HCT116 (cell line): ENCODE measurements around the gene ACSF2. TPM values are rescaled to one million over a fixed set of nuclear protein-coding genes. Genes with fewer than 3 reads are reported as not detected.

ENCODE experiments used
- ATAC-seq: fragments of 200-7000 bp; cut with Tn5 transposase; 2 replicates; pipeline ENCODE4 v1.9.1; 2020; ENCODE audit warnings: mild to moderate bottlenecking, moderate library complexity
- BruUV-seq: library from RNA; stranded (reverse); fragments of 400-500 nt; replicated peaks from 2 replicates; lab custom pipeline; 2021; lab: Mats Ljungman, UMichigan
- CTCF ChIA-PET: fragments of 300-600 bp; sonication (Branson Sonifier 250); formaldehyde crosslinking; loops from one replicate; lab custom pipeline; 2021; ENCODE audit warnings: antibody characterized with exemption; lab: Charles Lee
- POLR2A ChIA-PET: fragments of 300-600, 350-600 bp; sonication (Branson Sonifier 250); formaldehyde crosslinking; loops from one replicate; lab custom pipeline; 2021; ENCODE audit warnings: antibody characterized with exemption; lab: Charles Lee
- RAD21 ChIA-PET, 2 experiments: fragments of 300-600 bp; sonication (Branson Sonifier 250); formaldehyde crosslinking; loops; one replicate each; lab custom pipeline; 2023; ENCODE audit warnings: low total read pairs in 2 of 2; ENCODE audit not compliant: uncharacterized antibody in 2 of 2, unreplicated experiment in 2 of 2, low non-redundant PET in 1 of 2; lab: Charles Lee
- DNase-seq: peaks from one replicate; pipeline ENCODE4 v3.0.0-alpha.2; 2010; ENCODE audit warnings: low read depth, low spot score
- H2AFZ ChIP-seq: fragments of 200-600 bp; shearing (Covaris generic), sonication (generic); 2 replicates; pipeline ENCODE4 v1.6.1; 2017; ENCODE audit warnings: low read depth, mixed run types, mixed read lengths, antibody characterized with exemption, low read length; ENCODE audit not compliant: poor library complexity, severe bottlenecking
- H3K27ac ChIP-seq: 2 replicates; pipeline ENCODE4 v1.5.1; 2012; ENCODE audit warnings: low read depth, low read length
- H3K27me3 ChIP-seq: fragments of 200-600 bp; sonication (generic); 2 replicates; pipeline ENCODE4 v1.6.1; 2016; ENCODE audit warnings: mixed run types, low read length, mixed read lengths; ENCODE audit not compliant: insufficient read depth
- H3K36me3 ChIP-seq, 2 experiments: fragments of 200-500 bp in 1 of 2; fragments of 200-600 bp in 1 of 2; sonication (Bioruptor generic) in 1 of 2; sonication (generic) in 1 of 2; 2 replicates each; pipeline versions ENCODE4 v1.5.1 to v1.6.1; 2014 to 2016; ENCODE audit warnings: low read length in 2 of 2, inconsistent platforms in 1 of 2, mixed read lengths in 1 of 2, mixed run types in 1 of 2; ENCODE audit not compliant: insufficient read depth in 2 of 2, control insufficient read depth in 1 of 2
- H3K4me1 ChIP-seq, 2 experiments: fragments of 200-600 bp in 1 of 2; sonication (generic) in 1 of 2; 2 replicates each; pipeline versions ENCODE4 v1.5.1 to v1.6.1; 2012 to 2017; ENCODE audit warnings: low read length in 2 of 2, inconsistent platforms in 1 of 2, mild to moderate bottlenecking in 1 of 2, mixed read lengths in 1 of 2, mixed run types in 1 of 2, moderate library complexity in 1 of 2; ENCODE audit not compliant: insufficient read depth in 2 of 2, control insufficient read depth in 1 of 2
- H3K4me2 ChIP-seq: fragments of 200-600 bp; sonication (generic); 2 replicates; pipeline ENCODE4 v1.6.1; 2017; ENCODE audit warnings: mixed run types, low read length, mixed read lengths
- H3K4me3 ChIP-seq, 2 experiments: fragments of 200-600 bp in 1 of 2; sonication (generic) in 1 of 2; replicated peaks in 1 of 2; 2 replicates each; pipeline ENCODE4 v1.5.1; 2011 to 2016; ENCODE audit warnings: low read length in 2 of 2, control low read depth in 1 of 2, low read depth in 1 of 2, mild to moderate bottlenecking in 1 of 2, mixed read lengths in 1 of 2, mixed run types in 1 of 2
- H3K79me2 ChIP-seq: fragments of 200-600 bp; sonication (generic); 2 replicates; pipeline ENCODE4 v1.6.1; 2017; ENCODE audit warnings: mild to moderate bottlenecking, mixed run types, low read length, moderate library complexity, mixed read lengths; ENCODE audit not compliant: insufficient read depth
- H3K9ac ChIP-seq: fragments of 200-600 bp; sonication (generic); 2 replicates; pipeline ENCODE4 v1.6.1; 2016; ENCODE audit warnings: low read length, mixed read lengths
- H3K9me2 ChIP-seq: fragments of 200-600 bp; sonication (generic), shearing (Covaris generic); 2 replicates; pipeline ENCODE4 v1.6.1; 2017; ENCODE audit warnings: mixed run types, mild to moderate bottlenecking, moderate library complexity; ENCODE audit not compliant: insufficient read depth
- H3K9me3 ChIP-seq, 2 experiments: fragments of 200-500 bp in 1 of 2; fragments of 200-600 bp in 1 of 2; sonication (Bioruptor generic) in 1 of 2; sonication (generic) in 1 of 2; 2 replicates each; pipeline ENCODE4 v1.6.1; 2014 to 2017; ENCODE audit warnings: low read length in 2 of 2, mixed read lengths in 2 of 2, inconsistent platforms in 1 of 2, low read depth in 1 of 2, mild to moderate bottlenecking in 1 of 2, mixed run types in 1 of 2, moderate library complexity in 1 of 2; ENCODE audit not compliant: control insufficient read depth in 1 of 2, insufficient read depth in 1 of 2
- H4K20me1 ChIP-seq: fragments of 200-600 bp; sonication (generic), shearing (Covaris generic); 2 replicates; pipeline ENCODE4 v1.6.1; 2017; ENCODE audit warnings: mixed run types, mild to moderate bottlenecking, moderate library complexity; ENCODE audit not compliant: insufficient read depth
- ELF1 ChIP-seq: IDR thresholded peaks from 2 replicates; pipeline ENCODE4 v1.6.1; 2012; ENCODE audit warnings: low read depth, borderline replicate concordance
- EZH2 ChIP-seq: fragments of 200-600 bp; sonication (generic); IDR thresholded peaks from 2 replicates; pipeline ENCODE4 v1.6.1; 2017; ENCODE audit warnings: antibody characterized with exemption, mixed run types
- MAX ChIP-seq: IDR thresholded peaks from 2 replicates; pipeline ENCODE4 v1.6.1; 2012
- POLR2AphosphoS5 ChIP-seq: IDR thresholded peaks from 2 replicates; pipeline ENCODE4 v1.6.1; 2011; ENCODE audit warnings: mild to moderate bottlenecking, low read depth, low read length, moderate library complexity
- RAD21 ChIP-seq: IDR thresholded peaks from 2 replicates; pipeline ENCODE4 v1.6.1; 2012; ENCODE audit warnings: low read depth, mild to moderate bottlenecking
- SIN3A ChIP-seq: IDR thresholded peaks from 2 replicates; pipeline ENCODE4 v1.6.1; 2012; ENCODE audit warnings: low read depth
- TCF7L2 ChIP-seq: IDR thresholded peaks from 2 replicates; pipeline ENCODE4 v1.7.0; 2011; ENCODE audit warnings: borderline replicate concordance, inconsistent platforms; ENCODE audit not compliant: insufficient read depth, insufficient read length; ENCODE audit errors: extremely low read depth
- intact Hi-C: fragments of 100-400 bp; cut with micrococcal nuclease; formaldehyde crosslinking; loops from 2 replicates; pipeline ENCODE4 v1.10.0; 2022
- total RNA-seq: library from RNA; stranded (reverse); gene quantifications from one replicate; pipeline ENCODE4 v1.2.1, GENCODE V29; 2021; ENCODE audit not compliant: unreplicated experiment
- TF ChIP-seq, protein P1 (sequence below): IDR thresholded peaks from 2 replicates; pipeline ENCODE4 v1.6.1; 2012
- TF ChIP-seq, protein P2 (sequence below): IDR thresholded peaks from 2 replicates; pipeline ENCODE4 v1.6.1; 2011; ENCODE audit warnings: mild to moderate bottlenecking, low read length, moderate library complexity; ENCODE audit not compliant: insufficient replicate concordance; ENCODE audit errors: extremely low read depth

Gene ACSF2
- total RNA-seq, 1 experiment from 2014 or later: 52.4 TPM

GRCh38 chr17:50445730-50446325, 19.8 kb downstream of the ACSF2 start:
- H3K4me3 ChIP-seq: no peak overlapping the region
- peaks cover 13 to 15% of the 10 kb centered on the region in 2 experiments for H3K4me1 ChIP-seq
- no peak overlapping the region for H3K27ac ChIP-seq
- H3K9me2 ChIP-seq: no peaks in the 10 kb centered on the region
- H3K9ac ChIP-seq: no peak overlapping the region
- H4K20me1 ChIP-seq: no peaks in the 10 kb centered on the region
- no peaks in the 10 kb centered on the region for H3K79me2 ChIP-seq
- H2AFZ ChIP-seq: no peak overlapping the region
- no peak for ATAC-seq
- no peak for DNase-seq
- no TSS peak for BruUV-seq
- intact Hi-C loops: no loop called here
- ChIA-PET RAD21 (no interaction called here), CTCF (interaction anchor here (0.7 kb wide), 1 partner anchor 280 kb away, joined by 3 read pairs; the partner anchor contains the start of gene SGCA), POLR2A (no interaction called here)
- H3K9me3 ChIP-seq: no peaks in the 10 kb centered on the region
- no peak for TF ChIP-seq SIN3A
- TF ChIP-seq ELF1: no peak
- no peak for TF ChIP-seq RAD21
- TF ChIP-seq EZH2: no peak
- no peak for TF ChIP-seq MAX
- no peak for TF ChIP-seq POLR2AphosphoS5
- TF ChIP-seq, protein P1, sequence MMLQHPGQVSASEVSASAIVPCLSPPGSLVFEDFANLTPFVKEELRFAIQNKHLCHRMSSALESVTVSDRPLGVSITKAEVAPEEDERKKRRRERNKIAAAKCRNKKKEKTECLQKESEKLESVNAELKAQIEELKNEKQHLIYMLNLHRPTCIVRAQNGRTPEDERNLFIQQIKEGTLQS: no peak
- TF ChIP-seq, protein P2, sequence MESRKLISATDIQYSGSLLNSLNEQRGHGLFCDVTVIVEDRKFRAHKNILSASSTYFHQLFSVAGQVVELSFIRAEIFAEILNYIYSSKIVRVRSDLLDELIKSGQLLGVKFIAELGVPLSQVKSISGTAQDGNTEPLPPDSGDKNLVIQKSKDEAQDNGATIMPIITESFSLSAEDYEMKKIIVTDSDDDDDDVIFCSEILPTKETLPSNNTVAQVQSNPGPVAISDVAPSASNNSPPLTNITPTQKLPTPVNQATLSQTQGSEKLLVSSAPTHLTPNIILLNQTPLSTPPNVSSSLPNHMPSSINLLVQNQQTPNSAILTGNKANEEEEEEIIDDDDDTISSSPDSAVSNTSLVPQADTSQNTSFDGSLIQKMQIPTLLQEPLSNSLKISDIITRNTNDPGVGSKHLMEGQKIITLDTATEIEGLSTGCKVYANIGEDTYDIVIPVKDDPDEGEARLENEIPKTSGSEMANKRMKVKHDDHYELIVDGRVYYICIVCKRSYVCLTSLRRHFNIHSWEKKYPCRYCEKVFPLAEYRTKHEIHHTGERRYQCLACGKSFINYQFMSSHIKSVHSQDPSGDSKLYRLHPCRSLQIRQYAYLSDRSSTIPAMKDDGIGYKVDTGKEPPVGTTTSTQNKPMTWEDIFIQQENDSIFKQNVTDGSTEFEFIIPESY: no peak
- TF ChIP-seq TCF7L2: no peak
- H3K4me2 ChIP-seq: no peak overlapping the region
- no peaks in the 10 kb centered on the region for H3K36me3 ChIP-seq
- H3K27me3 ChIP-seq: no peaks in the 10 kb centered on the region
